NCI-H524 treated with DMSO at 0.1 percent for 48 hours (cell line): ENCODE results near the gene SMAGP.
"Not testable (repeated sequence)": the region's sequence is repeated elsewhere in the genome, so short reads cannot be mapped to it uniquely, and the experiment has no call there.

Experiments
- DNase-seq: peaks from one replicate; lab custom pipeline; 2025; lab: John Stamatoyannopoulos, UW

Gene SMAGP

GRCh38 chr12:51225234-51225633 lies 45.0 kb downstream of the SMAGP start:
- no peak for DNase-seq

DNA sequence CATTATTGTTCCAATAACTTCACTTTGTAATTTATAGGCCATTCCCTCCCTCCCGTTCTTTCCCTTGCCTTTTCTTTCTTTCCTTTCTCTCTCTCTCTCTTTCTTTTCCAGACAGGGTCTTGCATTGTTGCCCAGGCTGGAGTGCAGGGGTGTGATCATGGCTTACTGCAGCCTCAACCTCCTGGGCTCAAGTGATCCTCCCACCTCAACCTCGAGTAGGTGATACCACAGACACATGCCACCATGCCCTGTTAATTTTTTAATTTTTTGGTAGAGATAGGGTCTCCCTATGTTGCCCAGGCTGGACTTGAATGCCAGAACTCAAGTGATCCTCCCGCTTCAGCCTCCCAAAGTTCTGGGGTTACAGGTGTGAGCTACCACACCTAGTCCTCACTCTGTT lies 45.6 kb downstream of the SMAGP start:
- no peak for DNase-seq

GRCh38 chr12:51222461-51222860 lies 47.8 kb downstream of the SMAGP start:
- no peak for DNase-seq

DNA sequence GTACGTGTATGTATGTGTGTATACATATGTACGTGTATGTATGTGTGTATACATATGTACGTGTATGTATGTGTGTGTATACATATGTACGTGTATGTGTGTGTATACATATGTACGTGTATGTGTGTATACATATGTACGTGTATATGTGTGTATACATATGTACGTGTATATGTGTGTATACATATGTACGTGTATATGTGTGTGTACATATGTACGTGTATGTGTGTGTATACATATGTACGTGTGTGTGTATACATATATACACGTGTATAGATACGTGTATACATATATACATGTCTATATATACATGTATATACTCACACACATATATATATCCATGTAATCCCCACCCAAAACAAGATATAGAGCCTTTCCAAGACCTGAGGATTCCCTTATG lies 50.4 kb downstream of the SMAGP start:
- not testable (repeated sequence) for DNase-seq

GRCh38 chr12:51219322-51219721 lies 50.9 kb downstream of the SMAGP start:
- no peak for DNase-seq

GRCh38 chr12:51218607-51219161 lies 51.5 kb downstream of the SMAGP start:
- peak; percentile 16 for DNase-seq

DNA sequence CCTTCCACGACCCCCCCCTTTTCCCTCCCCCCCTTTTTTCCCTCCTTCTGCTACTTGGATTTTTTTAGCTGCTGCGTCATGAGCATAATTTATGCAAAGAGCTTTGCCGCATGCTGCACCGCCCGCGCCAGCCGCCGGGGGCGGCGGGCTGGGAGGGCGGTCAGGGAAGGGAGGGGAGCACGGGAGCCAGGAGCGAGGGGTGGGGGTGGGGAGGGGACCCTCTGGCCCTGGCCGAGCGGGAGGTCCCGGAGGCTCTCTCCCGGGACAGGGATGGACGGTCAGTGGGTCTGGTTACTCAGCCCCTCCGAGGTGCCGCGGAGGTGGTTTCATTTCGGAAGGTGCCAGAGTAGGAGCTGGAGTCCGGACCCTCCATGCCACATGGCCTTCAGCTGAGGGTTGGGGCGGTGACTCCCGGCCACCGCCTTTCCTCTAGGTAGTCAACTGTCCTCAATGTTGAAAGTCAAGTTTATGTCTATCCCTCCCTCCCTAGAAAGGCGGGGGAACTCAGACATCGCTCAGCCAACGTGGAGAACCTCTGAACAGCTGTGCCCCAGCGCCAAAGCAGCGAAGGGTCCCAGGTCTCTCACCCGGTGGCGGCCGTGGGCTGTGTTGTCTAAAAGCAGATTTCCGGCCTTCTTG lies 52.1 kb downstream of the SMAGP start, which contains the start of gene POU6F1:
Gene POU6F1, minus strand, starts transcription at position 95 of the 639 bp plus-strand sequence. CDS start 11,226 bp downstream, outside the sequence.
- DNase-seq, result peak; percentile 8

DNA sequence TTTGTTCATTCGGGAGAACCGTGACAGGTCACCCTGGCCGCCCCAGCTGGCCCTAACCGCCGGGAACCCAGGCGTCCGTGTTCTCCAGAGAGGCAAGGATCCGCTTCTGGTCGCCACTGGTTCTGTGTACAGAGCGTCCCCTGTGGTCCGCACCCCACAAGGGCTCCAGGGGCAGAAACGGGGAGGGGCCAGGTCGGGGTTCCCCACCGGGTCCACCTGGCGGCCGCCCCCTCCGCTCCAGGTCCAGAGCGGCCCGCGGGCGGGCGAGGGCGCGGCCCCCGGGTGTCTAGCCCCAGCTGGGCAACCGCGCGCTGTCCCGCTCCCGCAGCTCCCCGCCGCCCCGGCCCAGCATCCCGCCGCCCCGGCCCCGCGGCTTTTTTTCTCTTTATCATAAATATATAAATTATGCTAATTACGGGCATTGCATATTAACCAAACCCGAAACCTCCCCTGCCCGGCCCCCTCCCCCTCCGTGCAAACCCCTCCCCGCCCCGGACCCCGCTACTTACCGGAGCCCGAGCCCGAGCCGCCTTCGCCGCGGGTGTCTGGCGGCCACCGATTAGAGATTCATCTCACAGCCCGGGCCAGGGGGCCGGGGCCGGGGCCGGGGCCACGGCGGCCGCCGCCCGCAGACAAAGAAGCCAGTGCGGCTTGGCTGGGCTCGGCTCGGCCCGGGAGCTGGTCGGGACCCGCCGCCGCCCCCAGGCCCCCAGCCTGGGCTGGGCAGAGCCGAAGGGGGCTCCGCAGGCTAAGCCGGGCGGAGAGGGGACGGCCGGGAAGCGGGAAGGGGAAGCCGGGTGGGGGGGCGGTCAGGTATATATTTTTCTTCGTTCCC lies 52.9 kb downstream of the SMAGP start:
- DNase-seq, result no peak

- no peak for DNase-seq
These were observed 53.6 kb downstream of the SMAGP start for GRCh38 chr12:51216642-51217041.

DNA sequence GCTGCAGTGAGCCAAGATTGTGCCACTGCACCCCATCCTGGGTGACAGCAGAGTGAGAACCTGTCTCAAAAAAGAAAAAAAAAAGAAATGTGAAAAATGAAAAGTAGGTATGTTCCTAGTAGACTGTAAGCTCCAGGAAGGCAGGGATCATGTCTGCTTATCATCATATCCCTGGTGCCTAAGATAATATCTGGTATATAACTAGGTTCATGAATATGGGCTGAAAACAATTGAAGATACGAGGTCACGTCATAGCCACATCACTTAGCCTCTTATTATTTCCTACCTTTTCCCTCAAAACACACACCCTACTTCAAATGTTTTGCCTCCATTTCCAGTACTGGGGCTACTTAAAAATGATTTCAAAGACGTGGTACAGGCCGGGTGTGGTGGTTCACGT lies 55.3 kb downstream of the SMAGP start:
- no peak for DNase-seq

DNA sequence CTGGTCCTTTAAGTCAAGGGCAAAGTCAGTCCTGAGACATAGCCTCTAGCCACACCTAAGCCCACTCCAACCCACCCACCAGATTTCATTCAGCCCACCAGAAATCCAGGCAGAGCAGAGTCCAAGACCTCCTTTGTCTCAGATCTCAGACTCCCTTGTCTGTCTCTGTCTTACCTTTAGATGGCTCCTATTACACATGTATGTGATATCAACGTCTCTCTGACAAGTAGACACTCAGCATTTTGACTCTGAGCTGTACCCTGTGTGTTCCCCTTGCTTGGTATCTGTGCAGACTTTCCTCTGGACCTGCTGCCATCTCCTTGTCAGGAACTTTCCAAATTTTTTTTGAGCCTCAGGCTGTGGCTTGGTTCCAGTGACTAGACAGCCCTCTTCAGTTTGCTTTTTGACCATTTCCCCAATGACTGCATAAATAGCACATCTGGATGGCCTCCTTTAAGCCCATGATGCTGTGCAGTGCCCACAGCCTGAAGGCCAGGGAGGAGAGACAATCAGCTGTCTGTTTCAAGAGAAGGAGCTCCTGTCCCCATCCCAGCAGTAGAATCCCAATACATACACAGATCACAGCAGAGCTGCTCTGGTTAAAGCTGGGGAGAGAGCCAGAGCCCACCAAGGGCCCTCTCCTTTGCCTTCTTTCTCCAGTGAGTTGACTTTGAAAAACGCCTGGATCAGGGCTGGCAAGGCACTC lies 59.4 kb downstream of the SMAGP start:
- DNase-seq, result no peak

DNA sequence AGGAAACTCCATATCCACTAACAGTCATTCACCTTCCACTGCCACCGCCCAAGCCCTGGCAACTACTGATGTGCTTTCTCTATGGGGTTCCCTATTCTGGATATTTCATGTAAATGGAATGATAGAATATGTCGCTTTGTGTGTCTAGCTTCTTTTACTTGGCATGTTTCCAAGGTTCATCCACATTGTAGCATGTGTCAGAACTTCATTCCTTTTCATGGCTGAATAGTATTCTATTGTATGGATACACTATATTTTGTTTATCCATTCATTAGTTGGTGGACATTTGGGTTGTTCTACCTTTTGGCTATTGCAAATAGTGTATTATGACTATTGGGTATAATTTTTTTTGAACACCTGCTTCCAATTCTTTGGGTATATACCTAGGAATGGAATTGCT lies 61.0 kb downstream of the SMAGP start:
- DNase-seq, result no peak

GRCh38 chr12:51208016-51208660 lies 62.1 kb downstream of the SMAGP start:
- DNase-seq, result no peak

DNA sequence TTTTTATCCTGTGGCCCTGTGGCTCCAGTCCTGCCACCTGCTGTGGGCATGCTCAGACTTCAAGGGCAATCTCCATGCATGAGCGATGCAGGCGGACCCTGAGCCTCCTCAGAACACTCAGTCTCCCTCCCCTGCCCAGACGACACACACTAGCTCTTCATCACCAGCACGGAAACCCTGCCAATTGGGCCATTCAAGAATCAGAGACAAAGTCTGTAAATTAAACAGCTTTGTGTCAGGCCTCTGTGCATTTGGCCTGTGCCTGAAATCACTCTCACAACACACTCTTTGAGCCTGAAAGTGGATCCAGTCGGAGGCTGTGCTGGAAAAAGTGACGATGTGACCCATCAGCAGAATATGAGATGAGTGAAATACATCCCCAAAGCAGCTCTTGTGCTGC lies 64.9 kb downstream of the SMAGP start:
- DNase-seq, result no peak

- no peak for DNase-seq
These were observed 67.5 kb downstream of the SMAGP start for GRCh38 chr12:51202718-51203117.

DNA sequence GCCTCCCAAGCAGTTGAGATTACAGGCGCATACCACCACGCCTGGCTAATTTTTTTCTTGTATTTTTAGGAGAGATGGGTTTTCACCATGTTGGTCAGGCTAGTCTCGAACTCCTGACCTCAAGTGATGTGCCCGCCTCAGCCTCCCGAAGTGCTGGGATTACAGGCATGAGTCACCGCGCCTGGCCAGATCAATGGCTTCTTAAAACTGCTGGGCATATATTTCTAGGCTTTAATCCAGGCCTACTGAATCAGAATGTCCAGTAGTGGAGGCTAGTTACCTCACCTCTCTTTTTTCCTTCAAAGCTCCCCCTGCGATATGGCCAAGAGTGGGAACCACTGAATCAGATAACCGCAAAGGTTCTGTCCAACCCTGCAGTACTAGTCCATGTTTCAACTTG lies 69.4 kb downstream of the SMAGP start:
- DNase-seq, result no peak

DNA sequence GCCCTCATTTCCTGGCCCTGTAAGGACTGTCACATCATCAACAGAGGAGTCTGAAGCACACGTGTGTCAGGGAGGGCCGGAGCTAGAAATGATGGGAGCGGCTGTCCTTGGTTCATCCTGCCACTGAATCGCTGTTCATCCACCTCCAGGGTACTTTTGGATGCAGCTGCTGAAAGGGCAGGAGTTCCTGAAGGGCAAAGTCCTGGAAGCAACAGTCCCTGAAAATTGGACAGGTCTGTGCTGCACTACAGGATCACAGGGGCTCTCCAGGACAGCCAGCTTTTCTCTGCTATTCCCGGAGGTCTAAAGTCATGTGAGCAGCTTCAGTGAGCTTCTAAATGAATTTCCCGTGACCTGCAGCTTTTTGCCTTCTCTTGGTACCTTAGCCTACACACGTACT lies 70.1 kb downstream of the SMAGP start:
- no peak for DNase-seq

- no peak for DNase-seq
These were observed 70.8 kb downstream of the SMAGP start for GRCh38 chr12:51199366-51199945.

- DNase-seq, result no peak
These were observed 71.4 kb downstream of the SMAGP start for GRCh38 chr12:51198568-51199365.

DNA sequence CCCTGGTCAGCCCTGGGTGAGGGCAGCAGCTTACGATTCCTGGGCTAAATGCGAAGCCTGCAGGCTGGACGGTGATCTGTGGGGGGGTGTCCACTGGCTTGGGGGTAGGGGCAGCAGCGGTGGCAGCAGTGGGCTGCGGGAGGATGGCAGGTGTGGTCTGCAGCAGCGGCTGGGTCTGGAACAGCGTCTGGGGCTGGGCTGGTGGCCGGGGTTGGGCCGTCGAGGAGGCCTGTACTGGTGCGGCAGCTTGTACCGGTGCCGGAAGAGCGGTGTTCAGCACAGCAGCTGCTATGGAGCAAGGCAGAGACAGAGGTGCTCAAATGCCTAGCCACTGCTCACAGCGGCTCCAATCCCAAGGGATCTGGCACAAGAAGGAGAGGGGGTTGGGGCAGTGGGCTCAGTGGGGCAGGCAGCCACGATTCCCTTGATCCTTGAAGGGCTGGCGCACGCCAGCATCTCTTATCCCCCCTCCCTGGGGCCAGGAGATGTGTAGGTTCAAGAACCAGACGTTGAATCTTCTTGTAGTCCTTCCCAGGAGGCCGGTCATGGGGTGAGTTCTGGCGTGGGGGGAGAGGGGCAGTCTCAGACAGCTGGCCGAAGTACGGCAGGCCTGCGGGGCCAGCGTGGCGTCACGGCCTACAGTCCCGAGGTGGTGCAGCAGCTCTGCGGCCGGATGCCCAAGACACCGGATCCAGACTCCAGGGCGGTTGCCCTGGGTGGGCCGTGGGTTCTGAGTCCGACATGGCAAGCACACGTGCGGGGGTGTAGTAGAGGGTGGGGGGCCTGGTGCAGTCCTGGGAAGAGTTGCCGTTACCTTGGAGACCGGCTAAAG lies 72.3 kb downstream of the SMAGP start:
- no peak for DNase-seq
